ENCODE measurements around the gene AGBL4.

The AGBL4 gene

DNA sequence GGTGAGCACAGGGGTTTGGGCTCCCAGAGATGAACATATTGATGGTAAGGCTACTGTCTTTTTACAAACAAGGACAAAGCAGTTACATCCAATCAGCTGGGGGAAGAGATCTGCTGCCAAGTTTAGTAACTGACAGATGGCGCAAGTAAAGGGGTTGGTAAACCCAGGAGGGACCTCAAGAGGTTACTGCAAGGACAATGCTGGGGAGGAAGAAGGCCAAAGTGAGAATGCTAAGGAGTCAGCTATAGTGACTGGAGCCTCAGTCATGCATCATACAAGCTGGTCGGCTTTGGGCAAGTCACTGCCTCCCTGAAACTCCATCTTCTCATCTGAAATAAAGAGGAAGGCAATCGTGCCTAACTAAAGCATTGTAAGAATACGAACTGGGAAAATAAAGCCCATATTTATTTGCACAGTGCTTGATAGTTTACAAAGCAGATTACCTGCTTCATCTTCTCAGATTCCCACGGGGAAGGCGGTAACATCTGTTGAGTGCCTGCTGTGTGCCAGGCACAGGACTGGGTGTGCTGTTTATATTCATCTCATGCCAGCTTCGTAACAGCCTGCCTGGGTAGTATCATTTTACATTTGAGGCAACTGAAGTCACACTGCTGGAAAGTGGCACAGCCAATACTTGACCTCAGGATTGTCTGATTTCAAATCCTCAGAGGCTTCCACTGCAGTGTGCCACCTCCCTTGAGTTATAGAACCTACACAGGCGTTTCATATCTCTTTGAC lies 1361.9 kb downstream of the AGBL4 start:
- no peak for DNase-seq (ENCODE audit: low read depth, low spot score)

DNA sequence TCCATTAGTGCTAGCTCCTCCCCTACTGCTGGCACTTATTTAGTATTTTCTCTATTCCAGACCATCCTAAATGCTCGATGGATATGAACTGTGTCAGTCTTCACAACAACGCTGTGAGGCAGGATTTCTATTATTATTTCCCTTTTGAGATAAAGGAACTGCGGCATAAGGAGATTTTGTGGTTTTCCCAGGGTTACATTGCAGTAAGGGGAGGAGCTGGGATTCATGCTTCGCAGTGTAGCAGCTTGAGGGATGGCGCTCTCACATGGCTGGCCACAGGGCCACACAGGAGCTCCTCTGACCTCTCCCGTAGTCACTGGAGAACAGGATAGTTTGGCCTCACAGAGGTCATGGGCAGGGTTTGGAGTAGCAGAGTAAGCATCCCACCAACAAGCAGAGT lies 1364.0 kb downstream of the AGBL4 start:
- no peak for DNase-seq (ENCODE audit: low read depth, low spot score)

DNA sequence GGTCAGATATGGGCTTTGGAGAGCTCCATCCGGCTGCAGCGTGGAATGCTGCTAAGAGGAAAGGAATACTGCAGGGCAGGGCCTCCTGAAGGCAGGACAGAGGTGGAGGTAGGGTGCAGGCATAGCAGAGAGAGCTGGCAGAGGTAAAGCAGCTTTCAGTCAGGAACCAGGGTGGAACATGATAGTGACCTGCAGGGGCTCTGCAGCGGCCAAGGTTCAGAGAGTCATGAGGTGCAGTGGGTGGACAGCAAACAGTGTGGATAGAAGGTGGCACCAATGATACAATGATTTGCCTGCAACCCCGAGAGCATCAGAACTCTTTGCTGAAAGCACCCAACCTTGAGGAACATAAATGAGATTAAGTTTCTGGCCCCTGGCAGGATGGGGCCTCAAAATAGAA lies 1366.3 kb downstream of the AGBL4 start:
- DNase-seq (ENCODE audit: low read depth, low spot score) = no peak

DNA sequence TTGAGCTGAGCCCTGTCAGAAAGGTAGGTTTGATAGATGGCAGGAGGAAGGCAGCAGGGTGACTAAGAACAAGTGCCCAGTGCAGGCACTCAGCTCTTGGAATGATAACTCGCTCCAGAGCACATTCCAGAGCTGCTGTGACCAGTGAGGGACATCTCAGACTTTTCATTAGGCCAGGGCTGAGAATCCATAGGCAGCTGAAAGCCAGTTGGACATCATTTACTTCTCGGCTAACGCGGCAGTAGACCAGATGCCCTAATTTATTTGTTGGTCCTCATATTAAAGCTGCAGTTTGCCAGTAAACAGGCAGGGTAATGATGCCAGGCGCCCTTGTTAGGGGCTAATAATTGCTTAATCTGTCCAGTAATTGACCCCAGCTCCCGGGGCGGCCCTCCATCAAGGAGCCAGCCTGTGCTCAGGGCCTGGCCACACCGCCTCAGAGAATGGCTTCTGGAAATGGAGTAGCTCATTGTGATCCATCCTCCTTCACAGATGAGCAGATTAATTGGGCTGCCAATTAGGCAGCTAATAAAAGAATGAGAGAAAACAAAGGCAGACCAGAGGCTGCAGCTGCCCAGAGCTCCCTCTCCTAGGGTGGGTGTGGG lies 1369.0 kb downstream of the AGBL4 start:
- DNase-seq (ENCODE audit: low read depth, low spot score) = no peak

DNA sequence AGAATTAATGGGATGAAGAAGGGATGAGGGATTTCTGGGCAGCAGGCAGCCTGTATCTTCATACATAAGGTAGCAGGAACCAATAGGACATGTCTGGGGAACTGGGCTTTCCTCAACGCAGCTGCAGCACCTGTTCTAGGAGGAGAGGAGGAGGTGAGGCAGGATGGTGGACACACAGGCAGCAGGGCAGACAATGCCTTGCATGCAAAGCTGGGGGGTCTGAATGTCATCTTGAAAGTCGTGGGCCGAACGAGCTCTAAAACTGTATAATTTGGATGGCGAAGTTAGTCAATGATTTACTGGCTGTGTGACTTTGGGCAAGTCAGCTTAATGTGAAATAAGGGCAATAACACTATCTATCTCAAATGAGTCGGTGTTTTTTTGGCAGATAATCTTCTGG lies 1371.4 kb downstream of the AGBL4 start:
- DNase-seq (ENCODE audit: low read depth, low spot score) = no peak

DNA sequence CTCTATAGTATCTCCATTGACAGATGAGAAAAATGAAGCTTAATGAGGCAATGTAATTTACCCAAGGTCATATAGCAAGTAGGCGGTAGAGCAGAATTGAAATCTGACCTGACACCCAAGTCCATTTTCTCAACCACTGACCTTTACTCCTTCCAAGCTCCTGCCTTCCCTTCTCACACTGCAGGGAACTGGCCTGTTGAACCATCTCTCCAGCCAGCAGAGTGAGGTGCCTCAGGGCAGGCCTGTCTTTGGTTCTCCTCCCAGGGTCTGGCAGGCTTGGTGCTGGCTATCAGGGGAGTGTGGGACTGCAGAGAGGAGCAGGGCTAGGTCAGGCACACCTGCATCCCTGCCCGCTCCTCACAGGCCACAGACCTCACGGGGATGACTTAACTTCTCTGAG lies 1373.9 kb downstream of the AGBL4 start:
- no peak for DNase-seq (ENCODE audit: low read depth, low spot score)

DNA sequence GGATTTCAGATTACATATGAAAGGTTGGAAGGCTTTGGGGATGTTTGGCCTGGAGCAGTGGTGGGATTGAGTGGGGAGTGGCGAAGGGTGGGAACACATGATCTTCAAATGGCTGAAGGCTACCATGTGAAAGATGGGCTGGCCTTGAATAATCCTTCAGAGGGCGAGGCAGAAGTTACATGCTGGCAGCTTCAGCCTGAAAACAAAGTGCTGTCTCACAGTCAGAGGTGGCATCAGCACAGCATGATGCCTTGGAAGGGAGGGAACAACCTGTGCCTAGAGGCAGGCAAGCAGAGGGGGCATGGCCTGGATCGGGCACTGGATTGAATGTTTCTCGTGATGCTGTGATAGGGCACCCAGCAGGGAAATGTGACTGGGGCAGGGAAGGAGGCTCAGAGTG lies 1377.9 kb downstream of the AGBL4 start:
- DNase-seq (ENCODE audit: low read depth, low spot score) = no peak

DNA sequence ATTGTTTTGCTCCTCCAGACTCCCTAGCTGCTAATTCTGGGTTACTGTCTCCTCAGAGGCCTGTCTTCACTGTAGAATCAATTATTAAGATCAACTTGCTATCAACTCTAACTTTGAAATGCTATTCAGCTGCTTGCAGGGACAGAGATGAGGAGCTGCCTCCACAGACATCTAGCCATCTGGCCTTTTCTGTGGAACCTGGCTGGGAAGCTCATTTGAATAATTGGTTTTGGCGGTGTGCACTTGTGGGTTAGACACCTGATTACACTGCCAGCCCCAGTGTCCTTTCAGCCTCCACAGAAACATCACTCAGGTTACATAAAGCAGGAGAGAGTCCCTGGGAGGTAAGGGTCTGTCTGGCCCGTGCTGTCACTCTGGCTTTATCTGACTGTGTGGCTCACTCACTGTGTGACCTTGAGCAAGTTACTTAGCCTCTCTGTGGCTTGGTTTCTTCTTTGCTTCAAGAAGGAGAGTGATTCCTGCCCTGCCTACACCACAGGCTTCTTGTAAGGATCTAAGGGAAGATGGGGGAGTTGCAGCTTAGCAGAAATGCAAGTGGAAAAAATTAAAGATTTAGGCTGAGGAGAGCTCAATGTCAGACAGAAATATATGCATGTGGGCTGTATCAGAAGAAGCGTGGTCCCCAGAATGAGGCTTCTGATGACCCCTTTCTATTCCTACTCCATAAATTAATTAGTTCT lies 1378.7 kb downstream of the AGBL4 start:
- DNase-seq (ENCODE audit: low read depth, low spot score) = no peak

DNA sequence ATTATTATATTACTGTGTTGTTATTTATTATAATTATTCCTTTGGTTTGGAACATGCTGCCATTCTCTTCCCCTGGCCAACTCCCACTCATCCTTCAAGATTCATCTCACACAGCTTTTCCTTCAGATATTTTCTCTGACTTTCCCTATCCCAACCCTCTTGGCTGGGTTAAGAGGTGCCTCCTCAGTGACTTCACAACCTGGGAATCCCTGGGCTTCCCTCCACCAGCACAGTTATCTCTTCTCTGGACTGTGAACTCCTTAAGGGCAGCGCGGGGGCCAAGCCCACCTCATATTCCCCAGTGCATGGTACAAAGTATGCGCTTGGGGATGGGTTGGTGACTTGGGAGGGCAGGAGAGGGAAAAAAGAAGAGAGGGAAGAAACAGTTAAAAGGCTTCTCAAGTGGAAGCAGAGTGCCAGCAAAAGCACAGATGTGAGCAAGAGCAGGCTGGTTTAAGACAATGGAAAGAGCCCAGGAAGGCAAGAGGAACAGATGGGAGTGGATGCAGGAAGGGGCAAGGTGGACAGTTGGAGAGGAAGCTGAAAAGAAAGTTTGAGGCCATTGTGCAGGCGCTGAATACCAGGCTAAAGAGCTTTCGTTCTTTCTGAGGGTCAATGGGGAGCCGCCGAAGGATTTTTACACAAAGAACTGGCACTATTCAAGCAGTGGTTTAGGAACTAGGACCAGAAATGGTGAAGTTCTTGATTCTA lies 1379.4 kb downstream of the AGBL4 start:
- no peak for DNase-seq (ENCODE audit: low read depth, low spot score)

DNA sequence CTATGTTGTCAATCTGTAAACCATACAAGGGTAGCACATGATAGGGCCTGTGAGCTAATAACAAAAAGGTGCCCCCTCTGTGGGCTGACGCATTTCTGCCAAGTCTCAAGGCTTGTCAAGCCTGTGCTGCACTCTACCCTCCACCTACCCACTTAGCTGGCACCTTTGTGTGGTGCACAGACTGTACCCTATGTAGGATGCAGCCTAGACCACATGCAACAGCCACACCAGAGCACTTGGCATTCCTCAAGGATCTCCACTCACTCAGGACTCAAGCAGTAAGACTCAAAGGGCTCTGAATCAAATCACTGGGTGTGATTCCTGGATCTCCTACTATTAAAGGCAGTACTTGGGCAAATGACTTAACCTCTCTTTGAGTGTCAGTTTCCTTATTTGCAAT lies 1380.6 kb downstream of the AGBL4 start:
- DNase-seq (ENCODE audit: low read depth, low spot score) = no peak

DNA sequence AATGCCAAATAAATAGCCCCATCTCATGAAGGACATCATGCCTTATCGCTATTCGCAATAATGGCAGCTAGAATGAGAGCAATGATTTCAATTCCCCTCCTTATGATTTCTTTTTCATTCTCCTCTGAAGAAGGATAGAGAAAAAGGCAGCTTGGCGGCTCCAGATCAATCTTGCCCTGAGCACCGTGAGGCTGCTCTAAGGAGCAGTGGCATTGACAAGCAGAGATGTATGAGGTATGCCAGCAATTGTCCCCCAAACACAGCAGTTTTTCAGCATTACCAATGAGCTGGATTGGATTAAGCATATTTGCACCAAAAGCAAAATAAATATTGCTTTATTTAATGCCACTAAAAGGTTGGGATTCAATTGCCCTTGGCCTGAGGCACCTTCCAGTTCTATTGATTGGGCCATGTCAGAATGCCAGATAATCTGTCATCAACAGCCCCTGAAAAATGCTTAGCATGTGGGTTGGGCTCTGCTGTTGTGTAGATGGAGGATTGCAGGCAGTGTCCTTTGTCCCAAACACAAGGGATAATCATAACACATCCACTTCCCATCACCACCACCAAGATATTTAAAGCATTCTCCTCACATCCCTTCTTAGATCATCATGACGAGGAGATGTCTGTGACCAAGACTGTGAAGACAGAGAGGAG lies 1382.8 kb downstream of the AGBL4 start:
- no peak for DNase-seq (ENCODE audit: low read depth, low spot score)

DNA sequence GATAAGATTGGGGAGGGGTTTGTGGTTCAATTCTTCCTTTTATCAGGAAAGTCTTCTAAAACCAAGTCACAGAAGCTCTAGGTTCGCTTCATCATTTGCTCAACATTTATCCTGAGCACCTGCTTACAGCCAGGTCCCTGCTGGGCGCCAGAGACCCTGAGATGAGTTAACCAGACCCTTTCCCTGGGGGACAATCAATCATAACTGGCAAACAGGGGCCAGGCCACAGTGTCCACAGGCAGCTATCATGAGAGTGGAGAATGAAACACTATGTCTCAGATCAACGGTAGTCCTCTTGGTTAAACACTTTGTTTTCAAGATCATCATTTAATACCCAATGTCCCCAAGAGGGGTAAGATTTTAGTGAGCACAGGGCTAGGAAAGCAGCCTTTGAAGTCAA lies 1393.9 kb downstream of the AGBL4 start:
- DNase-seq (ENCODE audit: low read depth, low spot score) = no peak

DNA sequence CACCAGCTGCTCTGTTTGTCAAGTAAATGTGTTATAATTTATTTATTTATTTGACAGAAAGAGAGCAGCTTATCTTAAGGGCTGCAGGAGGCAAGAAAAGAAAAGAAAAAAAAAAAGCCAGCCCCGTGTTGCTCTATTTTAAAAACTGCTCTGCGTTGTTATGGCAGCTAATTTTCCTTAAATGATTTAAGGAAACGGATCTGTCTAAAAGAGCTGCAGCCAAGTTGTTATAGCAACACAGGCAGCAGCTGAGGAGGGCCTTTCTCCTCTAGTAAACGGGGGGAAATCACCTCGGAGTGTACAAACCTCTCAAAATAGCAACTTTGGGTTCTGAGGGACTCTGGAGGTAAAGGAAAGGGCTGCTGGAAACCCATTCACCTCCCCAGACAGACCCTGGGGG lies 1396.3 kb downstream of the AGBL4 start:
- DNase-seq (ENCODE audit: low read depth, low spot score) = no peak

DNA sequence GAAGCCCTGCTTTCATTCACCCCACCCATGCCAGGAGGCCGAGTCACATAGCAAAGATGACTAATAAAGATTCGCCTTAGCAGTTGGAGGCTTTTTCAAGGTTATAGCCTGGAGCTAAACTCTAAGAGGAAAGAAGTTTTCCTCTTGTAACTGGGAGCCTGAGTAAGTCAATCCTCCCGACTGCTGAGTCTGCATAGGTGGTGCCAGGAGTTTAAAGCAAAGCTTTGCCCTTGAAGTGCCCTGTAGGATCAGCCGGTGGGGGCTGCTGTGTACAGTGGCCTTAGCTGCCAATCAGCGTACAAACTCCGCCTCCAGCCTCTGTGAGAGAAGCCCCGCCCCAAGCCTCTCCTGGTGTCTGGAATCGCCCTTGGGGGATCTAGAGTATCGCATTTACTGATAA lies 1404.2 kb downstream of the AGBL4 start:
- DNase-seq (ENCODE audit: low read depth, low spot score) = no peak

DNA sequence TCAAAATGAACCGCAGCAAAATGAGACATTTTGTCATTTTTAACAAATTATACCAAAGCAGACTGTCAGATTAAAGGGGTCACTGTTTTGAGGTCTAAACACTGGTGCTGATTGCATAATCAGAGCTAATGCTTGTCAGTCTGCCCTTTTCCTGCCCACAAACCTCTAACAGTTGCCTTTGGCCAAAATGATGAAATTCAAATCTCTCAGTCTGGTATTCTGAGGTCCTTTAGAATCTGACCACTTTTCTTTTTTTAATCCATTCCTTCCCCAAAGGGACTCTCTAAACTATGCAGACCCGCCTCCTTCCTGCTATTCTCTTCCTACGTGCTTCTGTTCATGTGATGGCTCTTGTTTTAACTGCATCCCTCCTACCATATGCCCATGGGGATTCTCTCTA lies 1406.5 kb downstream of the AGBL4 start:
- DNase-seq (ENCODE audit: low read depth, low spot score) = no peak

DNA sequence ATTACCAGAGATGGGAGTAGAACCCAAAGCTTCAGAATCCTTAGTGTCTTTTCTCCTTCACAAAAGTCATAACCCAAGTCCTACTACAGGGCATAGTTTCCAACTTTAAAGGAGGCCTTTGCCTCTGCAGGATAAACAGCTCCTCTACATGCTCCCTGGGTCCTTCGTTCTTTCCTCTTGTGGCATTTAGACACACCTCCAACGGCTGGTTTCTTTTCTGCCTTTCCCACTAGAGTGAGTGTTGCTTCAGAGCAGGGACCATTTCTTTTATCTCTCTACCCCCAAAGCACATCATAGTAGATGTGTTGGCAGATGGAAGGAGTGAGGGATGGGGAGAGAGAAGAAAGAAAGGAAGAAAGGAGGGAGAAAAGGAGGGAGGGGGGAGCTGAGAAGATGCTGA lies 1407.0 kb downstream of the AGBL4 start:
- no peak for DNase-seq (ENCODE audit: low read depth, low spot score)

DNA sequence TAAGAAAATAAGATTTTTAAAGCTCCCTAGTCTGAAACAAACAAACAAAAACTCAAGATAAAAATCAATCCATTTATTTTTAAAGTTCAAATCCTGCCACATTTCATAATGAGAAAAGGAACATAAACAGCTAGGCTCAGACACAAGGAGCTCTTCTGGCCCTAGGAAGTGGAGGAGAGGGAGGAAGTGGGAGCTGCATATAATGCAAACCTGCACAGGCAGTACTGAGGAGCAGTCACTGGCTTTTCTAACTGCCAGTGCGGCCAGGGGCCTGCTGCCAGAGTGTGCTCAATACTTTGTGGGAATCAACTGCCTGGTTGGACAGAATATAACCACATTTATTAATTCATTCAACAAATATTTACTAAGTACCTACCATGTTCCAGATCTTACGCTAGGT lies 1411.9 kb downstream of the AGBL4 start:
- DNase-seq (ENCODE audit: low read depth, low spot score) = no peak

DNA sequence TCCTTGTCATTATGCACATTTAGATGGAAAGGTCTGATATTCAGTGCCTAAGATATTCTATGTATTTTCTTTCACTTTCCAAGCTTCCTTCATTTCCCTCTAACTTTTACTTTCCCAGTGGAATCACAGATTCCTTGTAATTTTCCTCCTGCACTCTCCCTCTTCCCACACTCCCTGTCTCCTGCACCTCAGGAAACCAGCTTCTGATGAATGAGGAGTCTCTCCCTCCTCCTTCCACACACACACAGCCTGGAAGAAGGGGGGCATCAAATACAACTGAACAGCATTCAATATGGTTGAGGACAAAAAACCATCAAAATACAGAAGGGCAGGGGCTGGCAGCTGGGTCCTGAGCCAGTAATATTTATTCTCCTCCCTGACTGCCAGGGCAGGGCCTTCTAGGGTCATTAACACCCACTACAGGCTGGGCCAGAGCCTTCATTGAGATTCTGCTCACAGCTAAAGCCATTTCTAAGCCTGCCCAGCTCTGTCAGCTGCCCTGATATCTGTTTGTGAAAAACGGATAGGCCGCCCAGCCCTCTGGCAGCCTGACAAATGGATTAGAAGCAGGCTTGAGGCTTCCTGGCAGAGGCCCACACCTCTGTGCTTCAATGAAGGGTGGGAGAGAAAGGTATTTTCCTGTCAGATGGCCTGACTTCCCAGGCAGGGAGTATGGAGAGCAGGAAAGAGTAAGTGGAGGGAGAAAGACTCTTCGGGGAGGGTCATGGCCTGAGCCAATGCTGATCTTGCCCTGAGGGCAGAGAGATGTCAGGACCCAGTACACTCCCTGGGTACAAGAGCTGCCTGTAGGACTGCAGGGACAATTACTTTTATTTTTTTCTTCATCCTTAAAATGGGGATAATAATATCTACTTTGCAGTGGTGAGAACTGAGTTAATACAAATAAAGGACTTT lies 1412.9 kb downstream of the AGBL4 start:
- no peak for DNase-seq (ENCODE audit: low read depth, low spot score)

DNA sequence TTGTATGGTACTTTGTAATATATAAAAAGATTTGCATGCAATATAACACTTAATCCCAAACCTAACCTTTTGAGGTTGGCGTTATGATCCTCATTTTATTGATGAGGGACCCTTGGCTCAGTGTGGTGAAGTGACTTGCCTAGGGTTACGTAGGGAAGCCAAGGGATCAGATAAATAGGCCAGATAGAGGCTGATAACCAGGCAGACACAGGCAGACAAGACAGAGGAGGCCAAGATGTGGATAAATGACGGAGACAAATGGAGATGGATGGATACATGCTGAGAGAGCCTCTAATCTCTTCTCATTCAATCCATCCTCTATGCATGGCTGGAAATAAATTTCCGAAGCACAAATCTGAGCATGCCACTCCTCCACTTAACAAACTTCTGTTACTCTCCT lies 1414.9 kb downstream of the AGBL4 start:
- no peak for DNase-seq (ENCODE audit: low read depth, low spot score)

DNA sequence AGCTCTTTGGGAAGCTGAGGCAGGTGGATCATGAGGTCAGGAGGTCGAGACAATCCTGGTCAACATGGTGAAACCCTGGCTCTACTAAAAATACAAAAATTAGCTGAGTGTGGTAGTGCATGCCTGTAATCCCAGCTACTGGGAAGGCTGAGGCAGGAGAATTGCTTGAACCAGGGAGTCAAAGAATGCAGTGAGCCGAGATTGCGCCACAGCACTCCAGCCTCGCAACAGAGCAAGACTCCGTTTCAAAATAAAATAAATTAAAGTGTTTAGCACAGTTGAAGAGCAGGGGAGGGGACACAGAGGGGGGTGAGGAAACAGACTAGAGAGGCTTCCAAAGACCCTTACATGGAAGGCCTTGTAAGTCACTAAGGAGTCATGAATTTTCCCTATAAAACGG lies 1420.5 kb downstream of the AGBL4 start:
- no peak for DNase-seq (ENCODE audit: low read depth, low spot score)

DNA sequence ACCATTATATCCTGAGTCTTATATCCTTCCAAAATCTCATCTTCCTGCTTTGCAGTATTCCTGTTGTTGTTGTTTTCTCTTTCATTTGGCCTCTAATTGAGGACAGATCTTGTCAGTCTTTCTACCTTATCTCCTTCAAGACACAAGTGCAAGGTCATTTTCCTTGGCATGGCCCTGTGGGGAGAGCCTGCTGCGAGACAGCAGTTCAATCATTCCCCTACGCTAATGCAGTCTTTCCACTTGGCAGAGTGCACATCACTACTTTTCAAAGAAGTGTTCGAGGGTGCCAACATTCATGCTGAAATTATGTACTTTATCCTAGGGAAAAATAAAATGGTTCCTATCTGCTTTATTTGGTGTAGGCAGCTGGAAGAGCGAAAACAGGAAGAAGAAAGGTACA lies 1421.4 kb downstream of the AGBL4 start:
- no peak for DNase-seq (ENCODE audit: low read depth, low spot score)

All from activated CD4-positive, CD25-positive, alpha-beta regulatory T cell treated with anti-CD3 and anti-CD28 coated beads, Interleukin-2, amount 50 U/mL, for 16 hours (primary cell).